ENCODE results near the gene SIN3B. TPM values are rescaled to one million over a fixed set of nuclear protein-coding genes. Genes with fewer than 3 reads are reported as not detected.
A peak's percentile ranks its signal among the peaks of the same experiment; 100 is the strongest.

Gene SIN3B
- total and polyA plus RNA-seq, 2 donors (not counting 1 experiment from before 2014, with no cell fraction given) = 118 to 138 TPM

GRCh38 chr19:16888629-16889365 lies 59.6 kb downstream of the SIN3B start, which contains the start of gene F2RL3:
TSS of gene F2RL3 (plus strand) at chr19:16888999. CDS start at chr19:16889190, 191 bp downstream.
- Histone ChIP-seq H3K27ac (ENCODE audit: low read length in 2 of 2) (no peak within 1 kb of the TSS), H4K20me1 (ENCODE audit: control insufficient read depth, insufficient read depth, low read length, poor library complexity, severe bottlenecking) (no peaks in the 10 kb centered on the region), H3K36me3 (replicated peaks in 1 of 2; ENCODE audit: control extremely low read depth in 1 of 2, control insufficient read depth in 1 of 2, extremely low read depth in 1 of 2, insufficient read depth in 2 of 2, low read length in 1 of 2) (no peaks in the 10 kb centered on the region), H3K9me3 (ENCODE audit: control extremely low read depth in 1 of 3, control insufficient read depth in 2 of 3, insufficient read depth in 1 of 3, low read length in 2 of 3) (peaks cover 0 to 14% (median 0%) of the 10 kb centered on the region in 3 donors), H3K4me2 (replicated peaks; ENCODE audit: low read depth, low read length, poor library complexity, severe bottlenecking) (peak within 1 kb of the TSS; percentile 56), H2AFZ (ENCODE audit: insufficient read depth, low read depth, low read length, poor library complexity, severe bottlenecking) (peak within 1 kb of the TSS; percentile 58), H3K79me2 (ENCODE audit: control insufficient read depth, insufficient read depth, low read length) (no peaks in the 10 kb centered on the region), H3K27me3 (replicated peaks in 1 of 4; ENCODE audit: control extremely low read depth in 1 of 4, control insufficient read depth in 3 of 4, insufficient read depth in 4 of 4, low read length in 3 of 4) (peaks cover 0 to 14% (median 5%) of the 10 kb centered on the region in 4 experiments), H3K9ac (ENCODE audit: low read length) (no peak within 1 kb of the TSS), H3K4me3 (ENCODE audit: control extremely low read depth in 1 of 5, extremely low read depth in 1 of 5, insufficient read depth in 1 of 5, low read depth in 2 of 5, low read length in 4 of 5) (no peak within 1 kb of the TSS), H3K4me1 (ENCODE audit: control insufficient read depth in 2 of 2, insufficient read depth in 2 of 2, low read length in 2 of 2) (peaks cover 23 to 41% of the 10 kb centered on the region in 2 donors)
- intact Hi-C loops (cut with micrococcal nuclease) = no loop called here
- Mint-ChIP-seq H3K27me3 (peaks cover 3% of the 10 kb centered on the region), H3K4me3 (peak within 1 kb of the TSS; percentile 26), H3K9me3 (ENCODE audit: insufficient read depth) (no peaks in the 10 kb centered on the region), H3K27ac (no peak within 1 kb of the TSS), H3K4me1 (peaks cover 39% of the 10 kb centered on the region)
- POLR2A ChIA-PET = interaction anchor here (0.6 kb wide), 2 partner anchors 27 to 28 kb away, joined by 5 read pairs; no protein-coding TSS in a partner anchor
- CTCF ChIA-PET = no interaction called here
- DNase-seq (no peak), ATAC-seq (ENCODE audit: low read depth) (no peak)
- WGBS (ENCODE audit: insufficient coverage) = 6% methylated on average over 30 of the region's 31 CpGs
- TF ChIP-seq EZH2 (IDR thresholded peaks at IDR 0.05; ENCODE audit: borderline replicate concordance, insufficient read depth, low read depth, low read length, poor library complexity, severe bottlenecking) = no peak
- no peak for TF ChIP-seq CTCF (IDR thresholded peaks at IDR 0.05)

- ATAC-seq (ENCODE audit: low read depth) (no peak), DNase-seq (no peak)
- Histone ChIP-seq H3K4me2 (replicated peaks; ENCODE audit: low read depth, low read length, poor library complexity, severe bottlenecking) (peak overlapping the region; percentile 56), H2AFZ (ENCODE audit: insufficient read depth, low read depth, low read length, poor library complexity, severe bottlenecking) (peak overlapping the region; percentile 58), H3K27me3 (replicated peaks in 1 of 4; ENCODE audit: control extremely low read depth in 1 of 4, control insufficient read depth in 3 of 4, insufficient read depth in 4 of 4, low read length in 3 of 4) (peaks cover 0 to 14% (median 5%) of the 10 kb centered on the region in 4 experiments), H3K36me3 (replicated peaks in 1 of 2; ENCODE audit: control extremely low read depth in 1 of 2, control insufficient read depth in 1 of 2, extremely low read depth in 1 of 2, insufficient read depth in 2 of 2, low read length in 1 of 2) (no peaks in the 10 kb centered on the region), H3K4me1 (ENCODE audit: control insufficient read depth in 2 of 2, insufficient read depth in 2 of 2, low read length in 2 of 2) (peaks cover 29 to 48% of the 10 kb centered on the region in 2 donors), H3K4me3 (ENCODE audit: control extremely low read depth in 1 of 5, extremely low read depth in 1 of 5, insufficient read depth in 1 of 5, low read depth in 2 of 5, low read length in 4 of 5) (no peak overlapping the region), H3K9me3 (ENCODE audit: control extremely low read depth in 1 of 3, control insufficient read depth in 2 of 3, insufficient read depth in 1 of 3, low read length in 2 of 3) (peaks cover 0 to 8% (median 0%) of the 10 kb centered on the region in 3 donors), H3K9ac (ENCODE audit: low read length) (no peak overlapping the region), H4K20me1 (ENCODE audit: control insufficient read depth, insufficient read depth, low read length, poor library complexity, severe bottlenecking) (no peaks in the 10 kb centered on the region), H3K27ac (ENCODE audit: low read length in 2 of 2) (no peak overlapping the region), H3K79me2 (ENCODE audit: control insufficient read depth, insufficient read depth, low read length) (no peaks in the 10 kb centered on the region)
- intact Hi-C loops (cut with micrococcal nuclease) = no loop called here
- no peaks in the 10 kb centered on the region for H3K9me3 Mint-ChIP-seq (ENCODE audit: insufficient read depth)
- peaks cover 45% of the 10 kb centered on the region for H3K4me1 Mint-ChIP-seq
- peaks cover 3% of the 10 kb centered on the region for H3K27me3 Mint-ChIP-seq
- ChIA-PET POLR2A (no interaction called here), CTCF (no interaction called here)
- TF ChIP-seq EZH2 (IDR thresholded peaks at IDR 0.05; ENCODE audit: borderline replicate concordance, insufficient read depth, low read depth, low read length, poor library complexity, severe bottlenecking) = no peak
- TF ChIP-seq CTCF (IDR thresholded peaks at IDR 0.05) = no peak
- H3K27ac Mint-ChIP-seq = no peak overlapping the region
- H3K4me3 Mint-ChIP-seq = no peak overlapping the region
- 83% methylated on average over 20 of the region's 22 CpGs for whole genome bisulfite sequencing (ENCODE audit: insufficient coverage)
Measured at GRCh38 chr19:16889366-16889882, 60.2 kb downstream of the SIN3B start.

Measured in B cell (primary cell).